Measurements from ENCODE around the gene CDK15.
"Not testable (repeated sequence)": the region's sequence is repeated elsewhere in the genome, so short reads cannot be mapped to it uniquely, and the experiment has no call there.

Gene CDK15

GRCh38 chr2:201790291-201790690, 16.0 kb upstream of the CDK15 start:
- no peak for FAIRE-seq

- FAIRE-seq: no peak
Measured at GRCh38 chr2:201790989-201791388, 15.3 kb upstream of the CDK15 start.

GRCh38 chr2:201793631-201794030, 12.7 kb upstream of the CDK15 start:
- no peak for FAIRE-seq

GRCh38 chr2:201794294-201794693, 12.0 kb upstream of the CDK15 start:
- no peak for FAIRE-seq

DNA sequence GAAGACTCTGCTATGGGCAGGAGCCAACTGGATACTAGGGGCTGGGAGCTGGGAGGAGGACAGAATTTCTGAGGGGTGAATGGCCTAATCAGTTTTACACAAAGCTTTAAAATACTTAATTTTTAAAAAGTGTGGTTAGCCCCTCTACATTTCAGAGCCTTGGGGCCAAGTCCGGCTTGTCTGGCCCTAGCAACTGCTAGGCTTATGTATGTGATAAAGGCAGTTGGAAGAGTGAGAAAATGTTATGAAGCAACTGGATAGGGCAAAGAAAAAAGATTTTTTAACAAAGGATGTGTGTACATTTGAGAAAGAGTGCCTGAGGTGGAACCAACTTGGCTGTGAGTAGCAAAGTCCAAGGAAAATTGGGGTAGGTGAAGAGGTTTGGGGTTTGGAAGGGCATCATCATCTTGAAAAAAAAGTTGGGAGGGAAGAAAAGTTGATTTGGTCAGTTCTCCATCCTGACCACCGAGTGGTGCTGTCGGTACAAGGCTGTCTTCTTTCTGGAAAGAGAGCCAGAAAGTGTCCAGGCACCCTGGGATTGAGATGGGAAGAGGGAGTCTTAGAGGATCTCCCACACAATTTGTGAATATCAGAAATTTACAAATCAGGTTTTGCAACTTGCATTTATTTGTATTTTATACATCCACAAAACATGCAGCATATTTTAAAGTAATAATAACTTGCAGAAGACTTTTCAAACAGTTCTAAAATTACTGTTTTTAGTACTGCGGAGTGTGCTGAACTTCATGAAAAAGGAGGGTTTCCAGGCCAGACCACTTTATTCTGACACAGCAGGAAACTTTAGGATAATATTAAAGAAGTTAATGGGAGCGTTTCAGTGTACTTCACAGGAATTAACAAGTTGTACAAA, 10.5 kb upstream of the CDK15 start:
- FAIRE-seq: no peak

- no peak for FAIRE-seq
Measured at GRCh38 chr2:201796478-201796865, 9.9 kb upstream of the CDK15 start.

- no peak for FAIRE-seq
Measured at GRCh38 chr2:201797175-201797840, 9.0 kb upstream of the CDK15 start.

- FAIRE-seq: no peak
Measured at GRCh38 chr2:201798252-201798913, 8.0 kb upstream of the CDK15 start.

GRCh38 chr2:201798914-201799285, 7.4 kb upstream of the CDK15 start:
- FAIRE-seq: not testable (repeated sequence)

GRCh38 chr2:201807452-201807999, 1.2 kb downstream of the CDK15 start:
- FAIRE-seq: no peak

GRCh38 chr2:201808027-201808426, 1.7 kb downstream of the CDK15 start:
- no peak for FAIRE-seq

- FAIRE-seq: no peak
Measured at GRCh38 chr2:201809633-201810032, 3.3 kb downstream of the CDK15 start.

GRCh38 chr2:201810604-201811003, 4.3 kb downstream of the CDK15 start:
- not testable (repeated sequence) for FAIRE-seq

DNA sequence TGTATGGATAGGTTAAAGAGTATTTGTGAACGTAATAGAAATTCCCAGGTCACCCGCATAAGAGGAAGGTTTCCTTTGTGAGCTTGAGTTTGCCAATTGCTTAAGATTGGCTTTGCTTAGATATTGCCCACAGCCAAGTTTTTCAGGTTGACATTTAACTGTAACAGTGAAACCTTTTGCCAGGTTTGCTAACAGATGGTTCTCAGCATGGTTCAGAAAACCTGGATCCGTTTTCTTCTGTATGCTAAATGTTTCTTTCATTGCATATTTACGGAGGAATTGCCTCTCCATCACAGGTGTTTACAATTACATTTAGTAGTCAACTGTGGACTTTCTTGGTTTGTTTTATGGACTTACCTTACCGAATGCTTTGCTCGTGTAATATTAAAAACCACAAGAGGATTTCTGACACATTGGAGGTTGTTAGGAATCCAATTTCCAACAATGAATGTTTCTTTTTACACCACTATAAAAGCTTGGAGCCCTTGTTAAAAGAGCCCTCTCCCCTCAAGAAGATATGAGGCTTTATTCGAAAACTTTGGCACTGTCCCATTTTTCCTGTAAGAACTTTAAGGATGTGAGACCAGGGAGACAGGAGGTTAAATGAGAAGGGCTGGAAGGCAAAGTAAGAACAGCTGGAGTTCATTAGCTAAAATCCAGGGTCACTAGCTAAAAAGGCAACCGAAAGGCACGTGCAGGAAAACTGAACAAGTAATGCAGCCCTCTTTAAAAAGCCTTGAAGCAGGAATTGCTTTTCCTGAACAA, 7.8 kb downstream of the CDK15 start:
- FAIRE-seq: no peak

GRCh38 chr2:201816657-201817575, 10.6 kb downstream of the CDK15 start:
- no peak for FAIRE-seq

DNA sequence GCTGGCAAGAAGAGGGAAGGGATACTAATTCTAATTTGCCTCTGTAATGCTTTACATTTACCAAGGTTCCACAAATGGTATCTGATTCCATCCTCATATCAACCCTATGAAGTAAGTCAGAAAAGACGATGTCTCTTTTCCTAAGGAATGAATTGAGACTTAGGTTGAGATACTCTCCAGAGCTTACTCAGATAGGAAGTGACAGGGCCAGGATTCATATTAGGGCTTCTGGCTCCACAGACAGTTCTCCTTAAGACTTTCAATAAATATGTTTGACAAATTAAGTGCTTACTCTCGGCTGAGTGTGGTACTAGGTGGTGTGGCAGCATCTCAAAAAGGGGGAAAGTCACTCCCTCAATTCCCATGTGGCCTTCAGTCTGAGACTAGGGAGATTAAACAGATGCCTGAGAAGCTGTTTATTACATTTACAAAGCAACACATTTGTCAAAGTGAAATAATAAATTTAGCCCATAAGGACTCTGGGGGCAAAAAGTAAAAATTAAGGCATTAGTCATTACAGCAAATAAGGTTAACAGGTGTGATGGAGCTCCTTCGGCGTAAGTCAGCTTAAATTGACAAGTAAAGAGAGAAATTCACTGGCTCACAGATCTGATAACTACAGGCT, 14.2 kb downstream of the CDK15 start:
- no peak for FAIRE-seq

DNA sequence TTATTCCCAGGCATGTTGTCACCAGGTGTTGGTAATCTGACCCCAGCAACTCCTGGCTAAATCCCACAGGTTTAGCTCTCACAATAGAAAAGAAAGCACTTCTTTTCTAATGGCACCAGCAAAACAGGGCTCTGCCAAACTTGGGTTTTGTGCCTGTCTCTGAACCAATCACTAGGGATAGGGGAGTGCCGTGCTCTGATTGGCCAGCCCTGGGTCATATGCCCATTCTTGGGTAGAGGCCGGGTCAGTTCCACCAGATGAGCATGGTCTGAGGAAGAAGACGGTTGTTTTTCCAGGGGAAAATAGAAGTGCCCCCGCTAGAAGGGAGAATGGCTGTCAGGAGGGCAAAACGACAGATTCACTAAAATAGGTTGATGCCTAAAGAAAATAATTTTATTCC, 14.7 kb downstream of the CDK15 start:
- no peak for FAIRE-seq

DNA sequence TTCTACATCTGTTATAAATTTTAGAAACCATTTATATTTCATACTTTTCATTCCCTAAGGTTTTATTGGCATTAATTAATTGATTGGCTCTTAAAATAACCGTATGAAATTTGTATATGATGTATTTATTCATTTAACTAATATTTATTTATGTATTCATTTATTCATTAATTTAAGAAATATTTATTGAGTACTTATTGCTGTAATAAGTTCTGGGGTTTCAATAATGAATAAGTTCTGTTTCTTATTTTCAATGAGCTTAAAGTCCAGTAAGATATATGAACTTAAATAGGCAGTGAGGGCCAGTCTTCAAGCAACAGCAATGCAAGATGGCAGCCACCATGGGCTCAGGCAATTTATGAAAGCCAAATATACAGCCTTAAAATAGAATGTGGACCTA, 17.9 kb downstream of the CDK15 start:
- no peak for FAIRE-seq

DNA sequence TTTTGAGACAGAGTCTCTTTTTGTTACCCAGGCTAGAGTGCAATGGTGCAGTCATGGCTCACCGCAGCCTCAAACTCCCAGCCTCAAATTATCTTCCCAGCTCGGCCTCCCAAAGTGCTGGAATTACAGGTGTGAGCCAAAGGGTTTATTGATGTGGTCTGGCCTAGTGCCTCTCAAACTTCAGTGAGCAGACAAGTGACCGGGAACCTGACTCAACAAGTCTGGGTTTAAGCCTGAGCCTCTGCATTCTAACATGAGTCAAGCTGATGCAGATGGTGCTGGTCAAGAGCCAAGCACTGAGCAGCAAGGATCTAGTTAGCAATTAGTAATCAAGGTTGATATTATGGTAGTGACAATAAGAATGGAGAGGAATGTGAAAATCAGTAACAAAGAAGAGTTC, 21.3 kb downstream of the CDK15 start:
- no peak for FAIRE-seq

DNA sequence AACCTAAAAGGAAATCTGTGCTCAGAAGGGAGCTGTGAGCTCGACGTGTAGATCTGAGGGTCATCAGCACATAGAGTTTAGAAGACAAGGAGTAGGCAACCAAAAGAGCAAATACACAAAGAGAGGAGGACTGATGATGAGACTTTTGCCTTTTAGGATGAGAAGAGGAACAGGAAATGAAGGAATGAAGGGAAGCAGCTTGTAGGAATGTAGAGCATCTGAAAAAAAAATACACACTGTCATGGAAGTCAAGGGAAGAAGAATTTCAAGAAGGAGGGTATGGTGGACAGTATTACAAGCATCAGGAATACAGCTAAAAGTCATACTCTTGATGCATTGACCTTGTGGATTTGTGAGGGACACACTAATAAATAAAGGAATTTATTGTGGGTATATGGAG, 21.9 kb downstream of the CDK15 start:
- no peak for FAIRE-seq

DNA sequence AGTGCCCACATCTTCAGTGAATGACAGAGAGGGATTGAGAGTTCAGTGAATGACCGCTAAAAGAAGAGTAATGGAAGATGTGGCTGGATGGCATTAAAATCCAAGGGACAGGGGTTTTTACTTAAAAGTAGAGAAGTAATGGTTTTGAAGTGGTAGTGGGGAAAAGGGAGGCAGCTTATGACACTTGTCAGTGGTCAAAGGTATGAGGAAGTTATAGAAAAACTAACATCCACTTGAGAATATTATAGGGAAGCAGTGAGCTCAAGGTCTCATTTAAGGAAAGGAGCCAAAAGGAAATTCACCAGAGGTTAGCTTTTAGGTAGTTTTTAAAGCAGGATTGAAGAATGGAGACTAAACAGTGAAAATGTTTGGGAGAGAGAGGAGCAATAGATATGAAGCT, 24.3 kb downstream of the CDK15 start:
- no peak for FAIRE-seq
